Heart right ventricle (tissue), 16 donors: ENCODE data around the gene GSX2. TPM values are rescaled to one million over a fixed set of nuclear protein-coding genes. Genes with fewer than 3 reads are reported as not detected.
A peak's percentile ranks its signal among the peaks of the same experiment; 100 is the strongest.

Source experiments
- ATAC-seq, 8 donors: fragments of 200-7000 bp; cut with Tn5 transposase; one replicate each; pipeline ENCODE4 v1.9.1; 2020; ENCODE audit warnings: mild to moderate bottlenecking in 8 of 8, moderate library complexity in 8 of 8, moderate number of reproducible peaks in 1 of 8
- DNase-seq, 2 donors: peaks; one replicate each; pipeline ENCODE4 v3.0.0-alpha.2; 2020
- H3K27ac ChIP-seq, 10 donors: fragments of 200-600 bp; sonication (generic) in 2 of 10; one replicate each; pipeline versions ENCODE4 v1.5.0 to v1.8.0; 2020 to 2022; ENCODE audit warnings: mild to moderate bottlenecking in 3 of 10
- H3K27me3 ChIP-seq, 7 donors: fragments of 200-600 bp; one replicate each; pipeline ENCODE4 v1.8.0; 2021 to 2022; ENCODE audit warnings: mild to moderate bottlenecking in 2 of 7
- H3K36me3 ChIP-seq, 9 donors: fragments of 200-600 bp; sonication (generic) in 1 of 9; one replicate each; pipeline versions ENCODE4 v1.5.0 to v1.8.0; 2020 to 2022; ENCODE audit warnings: mild to moderate bottlenecking in 2 of 9
- H3K4me1 ChIP-seq, 9 donors: fragments of 200-600 bp; sonication (generic) in 1 of 9; one replicate each; pipeline versions ENCODE4 v1.5.0 to v1.8.0; 2020 to 2022; ENCODE audit warnings: mild to moderate bottlenecking in 4 of 9
- H3K4me3 ChIP-seq, 10 donors: fragments of 200-600 bp; sonication (generic) in 2 of 10; one replicate each; pipeline versions ENCODE4 v1.5.0 to v1.8.0; 2020 to 2022; ENCODE audit warnings: mild to moderate bottlenecking in 7 of 10, moderate library complexity in 2 of 10
- H3K9me3 ChIP-seq, 11 donors: fragments of 200-600 bp in 10 of 11; sonication (generic) in 2 of 11; one replicate each; pipeline versions ENCODE4 v1.5.0 to v1.8.0; 2013 to 2022; ENCODE audit warnings: mild to moderate bottlenecking in 2 of 11, control low read depth in 1 of 11, moderate library complexity in 1 of 11
- CTCF ChIP-seq, 9 donors: fragments of 200-600 bp; sonication (generic) in 2 of 9; IDR thresholded peaks; one replicate each; pipeline versions ENCODE4 v1.5.0 to v1.8.0; 2021 to 2022; ENCODE audit warnings: antibody characterized with exemption in 9 of 9, mild to moderate bottlenecking in 5 of 9, moderate library complexity in 1 of 9
- WGBS, 2 donors: extraction: QIAGEN DNeasy Blood & Tissue Kit; methylation state at CpG; one replicate each; pipeline ENCODE4 v1.1.7; 2013; ENCODE audit warnings: inconsistent platforms in 1 of 2; 5-methylcytosine and 5-hydroxymethylcytosine counted together
- intact Hi-C, 10 donors: fragments of 100-400 bp; cut with DNase I; formaldehyde crosslinking; loops; one replicate each; pipeline versions ENCODE4 v1.11.1 to v1.14.2; 2022
- polyA plus RNA-seq, 2 donors: library from polyadenylated mRNA; stranded (reverse); fragments of 200-250 nt; gene quantifications; one replicate each; pipeline ENCODE4 v1.2.3, GENCODE V29; 2013
- total RNA-seq, 10 donors: library from RNA; stranded (reverse); fragmentation: NEBNext Ultra II Directional in 3 of 10; extraction: Animal tissue kit (Norgen Biotek cat#: 25700) in 3 of 10; gene quantifications; one replicate each; pipeline versions ENCODE4 v1.2.1 to v1.2.4, GENCODE V29; 2021 to 2023
- donor health status: Arrhythmogenic right ventricular cardiomyopathy.
- donor health status: ischemic (EF 13 %, LVEDD 7.1; RV severe dilation, severe dysfunction).
- donor health status: healthy with polysubstance abuse.
- donor health status: DM: no; HTN: yes; CAD: no.
- donor health status: DM: no; HTN: no; CAD: no.
- donor health status: ischemic (EF 25% LVEDD 6.9; RV normal size, moderate dysfunction).
- donor health status: ischemic (EF 25% LVEDD 5.7; RV mildly dilated, moderate dysfunction).
- donor health status: healthy.
- donor health status: DM: yes; HTN: yes; CAD: no.
- donor health status: Ischemic cardiomyopathy.
- donor health status: ischemic (EF 35%, LVEDD 5.7; RV mildly dilated, moderate dysfunction).
- donor health status: nonischemic (EF 11% LVEDD 7.7; RV severe dilation, severe dysfunction).
- donor health status: DM: yes; HTN: yes; CAD: no.
- donor health status: PGD.
- donor health status: ischemic (EF 29% LVEDD 5.4; RV normal size, mild dysfunction).
- donor health status: nonischemic (EF 23%, LVEDD 6.1; RV moderate dilation, normal function).

Gene GSX2
- total and polyA plus RNA-seq, 12 donors, result not detected

GRCh38 chr4:54061067-54061466 lies 38.9 kb upstream of the GSX2 start:
- peak overlapping the region in 3 of 10 donors; percentile 73 to 97 (median 94) for H3K4me3 ChIP-seq
- peaks cover 10 to 82% (median 75%) of the 10 kb centered on the region in 9 donors for H3K4me1 ChIP-seq
- no peak overlapping the region for H3K27ac ChIP-seq
- 55 to 57% methylated on average over 3 of the region's 3 CpGs for WGBS, 2 donors
- TF ChIP-seq CTCF (IDR thresholded peaks at IDR 0.05), result no peak
- ATAC-seq (no peak), DNase-seq (no peak)
- no peaks in the 10 kb centered on the region for H3K27me3 ChIP-seq
- H3K9me3 ChIP-seq, result no peaks in the 10 kb centered on the region
- intact Hi-C loops, result loop anchor here in 2 of 10 donors (5.0 to 10.0 kb wide), 2 partner anchors 154 to 156 kb away; no protein-coding TSS in a partner anchor
- H3K36me3 ChIP-seq, result no peaks in the 10 kb centered on the region

GRCh38 chr4:54061873-54062272 lies 38.1 kb upstream of the GSX2 start:
- Histone ChIP-seq H3K4me1 (peaks cover 6 to 82% (median 75%) of the 10 kb centered on the region in 9 donors), H3K27me3 (no peaks in the 10 kb centered on the region), H3K9me3 (no peaks in the 10 kb centered on the region), H3K36me3 (no peaks in the 10 kb centered on the region), H3K4me3 (peak overlapping the region in 6 of 10 donors; percentile 73 to 99 (median 96)), H3K27ac (no peak overlapping the region)
- no peak for TF ChIP-seq CTCF (IDR thresholded peaks at IDR 0.05)
- ATAC-seq, result no peak
- DNase-seq, result no peak
- 77 to 90% methylated on average over 1 of the region's 1 CpG for WGBS, 2 donors
- intact Hi-C loops, result loop anchor here in 2 of 10 donors (5.0 to 10.0 kb wide), 2 partner anchors 153 to 155 kb away; no protein-coding TSS in a partner anchor

DNA sequence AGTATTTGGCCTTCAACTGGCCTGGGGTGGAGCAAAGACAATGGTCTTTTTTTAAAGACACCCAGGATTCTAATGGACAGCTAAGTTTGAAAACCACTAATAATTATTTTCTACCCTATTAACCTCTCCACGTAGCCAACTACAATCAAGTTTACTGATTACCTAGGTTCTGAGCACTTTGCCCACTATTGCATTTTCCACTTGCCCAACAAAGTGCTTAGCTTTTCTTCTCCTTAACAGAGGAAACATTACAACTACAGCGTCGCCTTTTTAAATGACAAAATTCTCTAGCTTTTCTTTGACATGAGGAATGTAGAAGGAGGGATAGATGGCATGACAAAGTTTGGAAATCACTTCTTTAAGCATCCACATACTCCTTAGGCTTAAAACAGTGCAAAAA lies 37.6 kb upstream of the GSX2 start:
- Histone ChIP-seq H3K27me3 (no peaks in the 10 kb centered on the region), H3K4me1 (peaks cover 3 to 79% (median 74%) of the 10 kb centered on the region in 9 donors), H3K27ac (peak overlapping the region in 4 of 10 donors; percentile 3 to 99 (median 94)), H3K4me3 (peak overlapping the region; percentile 67 to 100 (median 94)), H3K9me3 (no peaks in the 10 kb centered on the region), H3K36me3 (no peaks in the 10 kb centered on the region)
- DNase-seq, result no peak
- no peak for ATAC-seq
- intact Hi-C loops, result loop anchor here in 2 of 10 donors (5.0 to 10.0 kb wide), 2 partner anchors 152 to 155 kb away; no protein-coding TSS in a partner anchor
- WGBS, 2 donors, result 68% methylated on average over 3 of the region's 3 CpGs
- TF ChIP-seq CTCF (IDR thresholded peaks at IDR 0.05), result no peak

- Histone ChIP-seq H3K9me3 (peaks cover 0 to 6% (median 0%) of the 10 kb centered on the region in 11 donors), H3K4me1 (peaks cover 3 to 72% (median 66%) of the 10 kb centered on the region in 9 donors), H3K4me3 (peak overlapping the region; percentile 67 to 100 (median 94)), H3K27me3 (no peaks in the 10 kb centered on the region), H3K27ac (peak overlapping the region; percentile 76 to 99 (median 95)), H3K36me3 (no peaks in the 10 kb centered on the region)
- WGBS, 2 donors, result 3 to 4% methylated on average over 4 of the region's 4 CpGs
- intact Hi-C loops, result loop anchor here in 2 of 10 donors (5.0 to 10.0 kb wide), 2 partner anchors 152 to 154 kb away; no protein-coding TSS in a partner anchor
- no peak for DNase-seq
- no peak for TF ChIP-seq CTCF (IDR thresholded peaks at IDR 0.05)
- no peak for ATAC-seq
Measured at GRCh38 chr4:54063229-54063628, 36.7 kb upstream of the GSX2 start.
